HG03066 (cell line): Measurements from ENCODE around the gene CLCN1.

Experiments used
- ATAC-seq: cut with Tn5 transposase; IDR thresholded peaks from one replicate; pipeline ENCODE4 v1.9.1; 2021; ENCODE audit warnings: low read depth; ENCODE audit not compliant: unreplicated experiment

CLCN1 gene

GRCh38 chr7:143394777-143395176 is 78.9 kb downstream of the CLCN1 start:
- no peak for ATAC-seq

GRCh38 chr7:143395187-143396149 is 79.6 kb downstream of the CLCN1 start:
- ATAC-seq = no peak

- ATAC-seq = no peak
These were observed 80.3 kb downstream of the CLCN1 start for GRCh38 chr7:143396182-143396581.

GRCh38 chr7:143396625-143397556 is 81.0 kb downstream of the CLCN1 start:
- no peak for ATAC-seq

GRCh38 chr7:143397710-143398530 is 82.0 kb downstream of the CLCN1 start:
- no peak for ATAC-seq

GRCh38 chr7:143398616-143399015 is 82.7 kb downstream of the CLCN1 start:
- no peak for ATAC-seq

GRCh38 chr7:143399151-143399550 is 83.2 kb downstream of the CLCN1 start:
- no peak for ATAC-seq

GRCh38 chr7:143399642-143400041 is 83.7 kb downstream of the CLCN1 start:
- no peak for ATAC-seq

GRCh38 chr7:143401265-143401664 is 85.4 kb downstream of the CLCN1 start:
- ATAC-seq = no peak
